WI38 (cell line): ENCODE data around the gene PPARA.

Source experiments
- H3K4me3 ChIP-seq: 2 replicates; pipeline ENCODE4 v1.5.1; 2011; ENCODE audit warnings: low read depth, mild to moderate bottlenecking, control low read depth, low read length
- TF ChIP-seq, protein P1 (sequence below): IDR thresholded peaks from 2 replicates; pipeline ENCODE4 v1.5.1; 2012; ENCODE audit warnings: low read depth, mild to moderate bottlenecking, control low read depth, low read length

The PPARA gene

DNA sequence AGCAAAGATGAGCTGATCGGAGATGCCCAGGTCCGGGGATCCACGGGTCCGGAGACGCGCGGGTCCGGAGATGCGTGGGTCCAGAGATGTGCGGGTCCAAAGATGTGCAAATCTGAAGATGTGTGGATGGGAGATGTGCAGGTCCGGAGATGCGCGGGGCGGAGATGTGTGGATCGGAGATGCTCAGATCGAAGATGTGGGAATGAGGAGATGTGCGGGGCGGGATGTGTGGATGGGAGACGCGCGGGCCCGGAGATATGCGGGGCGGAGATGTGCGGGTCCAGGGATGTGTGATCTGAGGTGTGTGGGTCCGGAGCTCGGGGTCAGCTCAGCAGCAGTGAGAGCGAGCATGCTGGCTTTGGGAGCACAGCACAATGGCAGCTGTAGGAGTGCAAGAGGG lies 64.3 kb downstream of the PPARA start:
- no peak overlapping the region for H3K4me3 ChIP-seq
- TF ChIP-seq, protein P1, sequence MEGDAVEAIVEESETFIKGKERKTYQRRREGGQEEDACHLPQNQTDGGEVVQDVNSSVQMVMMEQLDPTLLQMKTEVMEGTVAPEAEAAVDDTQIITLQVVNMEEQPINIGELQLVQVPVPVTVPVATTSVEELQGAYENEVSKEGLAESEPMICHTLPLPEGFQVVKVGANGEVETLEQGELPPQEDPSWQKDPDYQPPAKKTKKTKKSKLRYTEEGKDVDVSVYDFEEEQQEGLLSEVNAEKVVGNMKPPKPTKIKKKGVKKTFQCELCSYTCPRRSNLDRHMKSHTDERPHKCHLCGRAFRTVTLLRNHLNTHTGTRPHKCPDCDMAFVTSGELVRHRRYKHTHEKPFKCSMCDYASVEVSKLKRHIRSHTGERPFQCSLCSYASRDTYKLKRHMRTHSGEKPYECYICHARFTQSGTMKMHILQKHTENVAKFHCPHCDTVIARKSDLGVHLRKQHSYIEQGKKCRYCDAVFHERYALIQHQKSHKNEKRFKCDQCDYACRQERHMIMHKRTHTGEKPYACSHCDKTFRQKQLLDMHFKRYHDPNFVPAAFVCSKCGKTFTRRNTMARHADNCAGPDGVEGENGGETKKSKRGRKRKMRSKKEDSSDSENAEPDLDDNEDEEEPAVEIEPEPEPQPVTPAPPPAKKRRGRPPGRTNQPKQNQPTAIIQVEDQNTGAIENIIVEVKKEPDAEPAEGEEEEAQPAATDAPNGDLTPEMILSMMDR: no peak

DNA sequence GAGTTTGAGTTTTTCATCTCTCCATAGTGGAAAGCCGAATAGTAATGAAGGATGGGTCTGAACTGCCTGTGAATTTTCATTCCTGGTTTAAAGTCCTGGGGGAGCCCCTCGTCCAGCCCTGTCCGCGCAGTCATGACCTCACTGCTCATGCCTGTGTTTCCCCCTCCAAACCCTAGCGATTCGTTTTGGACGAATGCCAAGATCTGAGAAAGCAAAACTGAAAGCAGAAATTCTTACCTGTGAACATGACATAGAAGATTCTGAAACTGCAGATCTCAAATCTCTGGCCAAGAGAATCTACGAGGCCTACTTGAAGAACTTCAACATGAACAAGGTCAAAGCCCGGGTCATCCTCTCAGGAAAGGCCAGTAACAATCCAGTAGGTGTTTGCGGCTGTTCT lies 69.3 kb downstream of the PPARA start:
- TF ChIP-seq, protein P1: no peak
- no peak overlapping the region for H3K4me3 ChIP-seq

DNA sequence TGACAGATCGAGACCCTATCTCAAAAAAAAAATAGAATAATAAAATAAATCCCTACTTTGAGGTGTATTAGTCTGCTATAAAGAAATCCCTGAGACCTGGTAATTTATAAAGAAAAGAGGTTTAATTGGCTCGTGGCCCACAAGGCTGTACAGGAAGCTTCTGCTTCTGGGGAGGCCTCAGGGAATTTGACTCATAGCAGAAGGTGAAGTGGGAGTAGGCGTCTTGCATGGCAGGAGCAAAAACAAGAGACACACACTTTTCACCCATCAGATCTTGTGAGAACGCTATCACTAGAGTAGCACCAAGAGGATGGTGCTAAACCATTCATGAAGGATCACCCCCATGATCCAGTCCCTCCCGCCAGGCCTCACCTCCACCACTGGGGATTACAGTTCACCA lies 70.6 kb downstream of the PPARA start:
- H3K4me3 ChIP-seq: no peak overlapping the region

DNA sequence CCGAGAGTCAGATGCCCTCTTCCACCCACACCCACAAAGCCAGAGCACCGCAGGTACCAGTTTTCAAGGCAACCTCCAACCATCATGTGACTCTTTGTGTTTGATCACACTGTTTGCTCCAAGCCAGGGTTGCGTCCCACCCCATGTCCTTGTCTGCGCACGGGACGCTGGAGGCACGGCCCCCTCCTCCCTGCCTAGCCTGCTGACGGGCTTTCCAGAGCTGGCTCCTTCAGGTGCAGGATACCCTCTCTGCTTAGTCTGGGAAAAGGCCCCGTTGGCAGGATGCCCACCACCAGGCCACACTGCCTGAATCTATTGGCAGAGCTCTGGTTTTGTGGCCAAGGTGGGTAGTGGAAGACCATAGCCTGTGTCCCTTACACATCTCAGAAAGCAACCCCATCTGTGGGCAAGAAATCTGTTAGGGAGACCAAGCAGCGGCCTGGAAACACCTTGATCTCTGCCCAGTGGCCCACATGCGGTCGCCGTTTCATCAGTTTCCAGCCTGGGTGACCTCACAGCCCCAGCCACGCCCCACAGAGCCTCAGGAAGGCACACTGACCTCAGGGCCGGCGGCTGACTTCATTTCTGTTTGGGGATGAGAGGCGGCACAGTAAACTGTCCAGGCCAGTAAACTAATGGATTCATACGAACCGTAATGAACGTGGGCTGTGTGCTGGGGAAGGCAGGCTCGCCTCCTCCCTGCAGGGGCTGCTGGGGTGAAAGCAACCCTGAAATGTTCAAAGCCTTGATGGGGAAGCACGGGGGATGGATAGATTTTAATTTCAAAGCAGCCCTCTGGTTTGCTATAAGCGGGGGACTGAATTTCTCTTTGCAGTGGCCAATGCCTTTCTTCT lies 73.9 kb downstream of the PPARA start:
- TF ChIP-seq, protein P1: no peak

More for the DNA sequence above, 70.6 kb downstream of the PPARA start:
- TF ChIP-seq, protein P1: no peak

DNA sequence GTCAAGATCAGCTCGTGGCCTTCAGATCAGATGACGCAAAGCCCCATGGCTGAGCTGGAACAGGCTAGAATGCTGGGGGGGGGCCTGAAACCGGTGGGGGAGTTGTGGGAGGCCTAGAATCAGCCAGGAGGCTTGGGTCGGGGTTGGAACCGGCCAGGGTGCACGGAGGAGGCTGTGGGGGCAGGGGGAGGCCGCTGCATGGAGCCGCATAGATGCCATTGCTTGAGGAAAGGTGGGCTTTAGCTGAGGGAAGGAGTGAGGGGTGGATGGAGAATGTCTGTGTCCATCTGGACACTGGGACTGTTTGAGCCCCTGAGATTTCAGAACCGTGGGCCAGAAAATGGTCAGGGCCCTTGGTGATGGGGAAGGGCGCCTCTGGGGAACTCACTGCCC lies 74.6 kb downstream of the PPARA start:
- TF ChIP-seq, protein P1: no peak
- no peak overlapping the region for H3K4me3 ChIP-seq

More for the DNA sequence above, 73.9 kb downstream of the PPARA start:
- no peak overlapping the region for H3K4me3 ChIP-seq

DNA sequence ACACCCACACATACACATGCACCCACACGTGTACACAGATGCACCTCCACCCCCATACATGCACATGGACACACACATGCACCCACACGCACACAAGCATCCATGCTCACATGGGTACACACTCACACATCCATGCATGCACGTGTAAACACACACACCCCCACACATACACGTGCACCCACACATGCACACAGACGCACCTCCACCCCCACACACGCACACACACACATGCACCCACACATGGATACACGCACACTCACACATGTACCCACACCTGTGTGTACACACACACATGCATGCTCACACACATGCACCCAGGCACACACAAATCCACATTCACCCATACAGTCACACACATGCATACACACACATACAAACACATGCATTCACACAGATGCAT lies 75.3 kb downstream of the PPARA start:
- H3K4me3 ChIP-seq: no peak overlapping the region
- TF ChIP-seq, protein P1: no peak

DNA sequence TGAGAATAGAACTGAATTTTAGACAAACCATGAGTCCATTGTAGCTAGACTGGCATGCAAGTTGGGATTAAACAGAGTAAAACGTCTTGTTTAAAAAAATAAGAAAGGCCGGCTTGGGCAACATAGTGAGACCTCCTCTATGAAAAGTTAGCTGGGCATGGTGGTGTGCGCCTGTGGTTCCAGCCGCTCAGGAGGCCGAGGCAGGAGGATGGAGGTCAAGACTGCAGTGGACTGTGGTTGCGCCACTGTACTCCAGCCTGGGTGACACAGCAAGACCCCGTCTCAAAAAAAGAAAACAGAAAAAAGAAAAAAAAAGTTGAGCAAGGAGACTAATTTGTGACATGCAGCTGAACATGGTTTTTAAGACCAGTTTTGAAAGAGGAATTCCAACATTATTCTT lies 76.3 kb downstream of the PPARA start:
- TF ChIP-seq, protein P1: no peak
- no peak overlapping the region for H3K4me3 ChIP-seq
